PC-3 (cell line): ENCODE measurements around the gene NCSTN. TPM values are rescaled to one million over a fixed set of nuclear protein-coding genes. Genes with fewer than 3 reads are reported as not detected.
"Not testable (repeated sequence)": the region's sequence is repeated elsewhere in the genome, so short reads cannot be mapped to it uniquely, and the experiment has no call there.

ENCODE experiments used
- ATAC-seq: fragments of 200-7000 bp; cut with Tn5 transposase; 2 replicates; pipeline ENCODE4 v1.9.1; 2020; ENCODE audit warnings: mild to moderate bottlenecking, moderate library complexity
- BruUV-seq: library from RNA; stranded (reverse); fragments of 400-500 nt; replicated peaks from 2 replicates; lab custom pipeline; 2021; lab: Mats Ljungman, UMichigan
- CTCF ChIA-PET: fragments of 300-600 bp; sonication (Branson Sonifier 250); formaldehyde crosslinking; loops from one replicate; lab custom pipeline; 2022; ENCODE audit warnings: antibody characterized with exemption; lab: Charles Lee
- POLR2A ChIA-PET: fragments of 300-600 bp; sonication (Branson Sonifier 250); formaldehyde crosslinking; loops from one replicate; lab custom pipeline; 2022; ENCODE audit warnings: antibody characterized with exemption; ENCODE audit not compliant: unreplicated experiment; lab: Charles Lee
- DNase-seq: peaks from one replicate; pipeline ENCODE4 v3.0.0-alpha.2; 2015
- H2AFZ ChIP-seq: fragments of 300-600 bp; sonication (generic); 2 replicates; pipeline ENCODE4 v1.6.0; 2016; ENCODE audit warnings: antibody characterized with exemption, low read length
- H3F3A ChIP-seq: fragments of 300-600 bp; sonication (generic); one replicate; pipeline ENCODE4 v1.6.0; 2017; ENCODE audit warnings: antibody characterized with exemption, low read length, control low read depth, mild to moderate bottlenecking; ENCODE audit not compliant: unreplicated experiment
- H3K27ac ChIP-seq: fragments of 300-600 bp; sonication (generic); 2 replicates; pipeline ENCODE4 v1.5.1; 2016; ENCODE audit warnings: mild to moderate bottlenecking, low read length
- H3K27me3 ChIP-seq: fragments of 300-600 bp; sonication (generic); 2 replicates; pipeline ENCODE4 v1.6.1; 2016; ENCODE audit warnings: low read length, mixed read lengths
- H3K36me3 ChIP-seq: fragments of 300-600 bp; sonication (generic); 2 replicates; pipeline ENCODE4 v1.6.1; 2016; ENCODE audit warnings: low read depth, mixed run types, low read length, mixed read lengths
- H3K4me1 ChIP-seq: fragments of 300-600 bp; sonication (generic); 2 replicates; pipeline ENCODE4 v1.5.1; 2016; ENCODE audit warnings: low read length; ENCODE audit not compliant: insufficient read depth
- H3K4me2 ChIP-seq: fragments of 300-600 bp; sonication (generic); 2 replicates; pipeline ENCODE4 v1.6.0; 2016; ENCODE audit warnings: low read length
- H3K4me3 ChIP-seq: fragments of 300-600 bp; sonication (generic); 2 replicates; pipeline ENCODE4 v1.5.1; 2016; ENCODE audit warnings: mild to moderate bottlenecking, low read length, mixed read lengths
- H3K79me2 ChIP-seq: fragments of 300-600 bp; sonication (generic); 2 replicates; pipeline ENCODE4 v1.6.1; 2017; ENCODE audit warnings: low read length, mixed read lengths
- H3K9ac ChIP-seq: fragments of 300-600 bp; sonication (generic); 2 replicates; pipeline ENCODE4 v1.6.0; 2016; ENCODE audit warnings: mild to moderate bottlenecking, low read length
- H3K9me2 ChIP-seq: fragments of 300-600 bp; sonication (generic); replicated peaks from 2 replicates; pipeline ENCODE4 v1.6.1; 2016; ENCODE audit warnings: mixed run types, low read length, mixed read lengths
- H3K9me3 ChIP-seq: fragments of 300-600 bp; sonication (generic); 2 replicates; pipeline ENCODE4 v1.6.1; 2016; ENCODE audit warnings: low read length, mixed read lengths
- H4K20me1 ChIP-seq: fragments of 300-600 bp; sonication (generic); 2 replicates; pipeline ENCODE4 v1.6.1; 2016; ENCODE audit warnings: low read length, mixed read lengths
- CTCF ChIP-seq: fragments of 300-600 bp; sonication (generic); conservative IDR thresholded peaks from 2 replicates; pipeline ENCODE4 v1.5.1; 2017; ENCODE audit warnings: antibody characterized with exemption, low read depth, mild to moderate bottlenecking, low read length
- EZH2 ChIP-seq: fragments of 300-600 bp; sonication (generic); IDR thresholded peaks from one replicate; pipeline ENCODE4 v1.6.1; 2017; ENCODE audit warnings: antibody characterized with exemption, mild to moderate bottlenecking, low read length; ENCODE audit not compliant: unreplicated experiment
- EZH2phosphoT487 ChIP-seq: fragments of 300-600 bp; sonication (generic); IDR thresholded peaks from 2 replicates; pipeline ENCODE4 v1.6.1; 2018; ENCODE audit warnings: mild to moderate bottlenecking, antibody characterized with exemption, low read length, borderline replicate concordance
- intact Hi-C: fragments of 100-400 bp; cut with micrococcal nuclease; formaldehyde crosslinking; loops from 2 replicates; pipeline ENCODE4 v1.9.0; 2023
- total RNA-seq: library from RNA; depleted of rRNA; stranded (reverse); fragments of >200 nt; gene quantifications from 2 replicates; pipeline ENCODE4 v1.2.3, GENCODE V29; 2014

Gene NCSTN
- total RNA-seq, 1 experiment from 2014 or later = 49.6 TPM

GRCh38 chr1:160388406-160388805 lies 45.2 kb downstream of the NCSTN start:
- CTCF ChIA-PET = not testable (repeated sequence)

GRCh38 chr1:160394673-160395072 lies 51.5 kb downstream of the NCSTN start:
- Histone ChIP-seq H3K4me3 (no peak overlapping the region), H4K20me1 (no peaks in the 10 kb centered on the region), H3F3A (no peaks in the 10 kb centered on the region), H3K9me2 (no peaks in the 10 kb centered on the region), H2AFZ (no peak overlapping the region), H3K4me1 (no peaks in the 10 kb centered on the region), H3K27ac (no peak overlapping the region), H3K9ac (no peak overlapping the region), H3K36me3 (no peaks in the 10 kb centered on the region), H3K4me2 (no peak overlapping the region), H3K9me3 (no peaks in the 10 kb centered on the region), H3K79me2 (no peaks in the 10 kb centered on the region), H3K27me3 (peaks cover 48% of the 10 kb centered on the region)
- POLR2A ChIA-PET = no interaction called here
- ATAC-seq (no peak), DNase-seq (no peak)
- intact Hi-C loops = no loop called here
- BruUV-seq = no TSS peak
- TF ChIP-seq EZH2 (no peak), EZH2phosphoT487 (no peak)
- CTCF ChIA-PET = no interaction called here

More at GRCh38 chr1:160388406-160388805, 45.2 kb downstream of the NCSTN start:
- peaks cover 39% of the 10 kb centered on the region for H3K27me3 ChIP-seq
- H2AFZ ChIP-seq, H3K4me1 ChIP-seq, ATAC-seq, H3K9me3 ChIP-seq, H3K9me2 ChIP-seq, H3F3A ChIP-seq, H3K79me2 ChIP-seq, H3K9ac ChIP-seq, H3K4me3 ChIP-seq, H3K4me2 ChIP-seq, BruUV-seq, POLR2A ChIA-PET, DNase-seq, intact Hi-C loops, H3K36me3 ChIP-seq, H3K27ac ChIP-seq, H4K20me1 ChIP-seq: not testable (repeated sequence)

GRCh38 chr1:160397651-160398050 lies 54.5 kb downstream of the NCSTN start:
- H3K9me2 ChIP-seq = no peaks in the 10 kb centered on the region
- no peak for ATAC-seq
- H3K4me3 ChIP-seq = no peak overlapping the region
- no peaks in the 10 kb centered on the region for H3K79me2 ChIP-seq
- no peak overlapping the region for H3K9ac ChIP-seq
- no TSS peak for BruUV-seq
- H2AFZ ChIP-seq = no peak overlapping the region
- H3K9me3 ChIP-seq = no peaks in the 10 kb centered on the region
- H3K4me1 ChIP-seq = no peaks in the 10 kb centered on the region
- no peak for TF ChIP-seq CTCF
- TF ChIP-seq EZH2 = no peak
- TF ChIP-seq EZH2phosphoT487 = no peak
- ChIA-PET POLR2A (no interaction called here), CTCF (no interaction called here)
- intact Hi-C loops = no loop called here
- no peak for DNase-seq
- peaks cover 55% of the 10 kb centered on the region for H3K27me3 ChIP-seq
- no peaks in the 10 kb centered on the region for H4K20me1 ChIP-seq
- H3K27ac ChIP-seq = no peak overlapping the region
- no peaks in the 10 kb centered on the region for H3F3A ChIP-seq
- no peaks in the 10 kb centered on the region for H3K36me3 ChIP-seq
- no peak overlapping the region for H3K4me2 ChIP-seq

GRCh38 chr1:160398823-160399222 lies 55.6 kb downstream of the NCSTN start:
- Histone ChIP-seq H3K4me1 (no peaks in the 10 kb centered on the region), H3F3A (no peaks in the 10 kb centered on the region), H3K9me2 (no peaks in the 10 kb centered on the region), H3K79me2 (no peaks in the 10 kb centered on the region), H2AFZ (no peak overlapping the region), H3K27ac (no peak overlapping the region), H4K20me1 (no peaks in the 10 kb centered on the region), H3K4me2 (no peak overlapping the region), H3K4me3 (no peak overlapping the region), H3K36me3 (no peaks in the 10 kb centered on the region), H3K9me3 (no peaks in the 10 kb centered on the region), H3K9ac (no peak overlapping the region), H3K27me3 (peaks cover 58% of the 10 kb centered on the region)
- BruUV-seq = no TSS peak
- TF ChIP-seq EZH2 (no peak), EZH2phosphoT487 (no peak), CTCF (no peak)
- intact Hi-C loops = no loop called here
- ATAC-seq (no peak), DNase-seq (peak; percentile 34)
- ChIA-PET POLR2A (no interaction called here), CTCF (no interaction called here)
